ENCODE measurements around the gene BMP5. TPM values are rescaled to one million over a fixed set of nuclear protein-coding genes. Genes with fewer than 3 reads are reported as not detected.

BMP5 gene
- total and polyA plus RNA-seq, 10 of the 15 experiments (the other 5 are each of a cell fraction or from before 2014, with no cell fraction given), result not detected

DNA sequence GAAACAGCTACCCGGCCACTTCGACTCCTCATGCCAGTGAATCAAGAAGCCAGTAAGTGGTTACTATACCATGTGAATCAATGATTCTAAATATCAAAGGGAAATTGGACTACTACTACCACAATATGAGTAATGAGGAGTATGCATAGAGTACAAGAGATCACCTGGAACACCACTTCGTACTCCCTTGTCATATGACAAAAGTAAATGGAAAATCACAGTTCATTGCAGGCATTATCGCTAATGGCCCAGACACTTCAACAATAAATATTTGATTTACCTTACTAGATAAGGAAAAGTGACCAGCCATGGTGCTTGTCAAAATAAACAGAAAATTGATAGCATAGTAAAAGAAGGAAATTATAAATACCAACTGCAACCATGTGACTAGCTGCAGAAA lies 73.1 kb downstream of the BMP5 start (continued):
- TF ChIP-seq, protein P1, sequence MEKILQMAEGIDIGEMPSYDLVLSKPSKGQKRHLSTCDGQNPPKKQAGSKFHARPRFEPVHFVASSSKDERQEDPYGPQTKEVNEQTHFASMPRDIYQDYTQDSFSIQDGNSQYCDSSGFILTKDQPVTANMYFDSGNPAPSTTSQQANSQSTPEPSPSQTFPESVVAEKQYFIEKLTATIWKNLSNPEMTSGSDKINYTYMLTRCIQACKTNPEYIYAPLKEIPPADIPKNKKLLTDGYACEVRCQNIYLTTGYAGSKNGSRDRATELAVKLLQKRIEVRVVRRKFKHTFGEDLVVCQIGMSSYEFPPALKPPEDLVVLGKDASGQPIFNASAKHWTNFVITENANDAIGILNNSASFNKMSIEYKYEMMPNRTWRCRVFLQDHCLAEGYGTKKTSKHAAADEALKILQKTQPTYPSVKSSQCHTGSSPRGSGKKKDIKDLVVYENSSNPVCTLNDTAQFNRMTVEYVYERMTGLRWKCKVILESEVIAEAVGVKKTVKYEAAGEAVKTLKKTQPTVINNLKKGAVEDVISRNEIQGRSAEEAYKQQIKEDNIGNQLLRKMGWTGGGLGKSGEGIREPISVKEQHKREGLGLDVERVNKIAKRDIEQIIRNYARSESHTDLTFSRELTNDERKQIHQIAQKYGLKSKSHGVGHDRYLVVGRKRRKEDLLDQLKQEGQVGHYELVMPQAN (conservative IDR thresholded peaks at IDR 0.05), result no peak
- TF ChIP-seq, protein P2, sequence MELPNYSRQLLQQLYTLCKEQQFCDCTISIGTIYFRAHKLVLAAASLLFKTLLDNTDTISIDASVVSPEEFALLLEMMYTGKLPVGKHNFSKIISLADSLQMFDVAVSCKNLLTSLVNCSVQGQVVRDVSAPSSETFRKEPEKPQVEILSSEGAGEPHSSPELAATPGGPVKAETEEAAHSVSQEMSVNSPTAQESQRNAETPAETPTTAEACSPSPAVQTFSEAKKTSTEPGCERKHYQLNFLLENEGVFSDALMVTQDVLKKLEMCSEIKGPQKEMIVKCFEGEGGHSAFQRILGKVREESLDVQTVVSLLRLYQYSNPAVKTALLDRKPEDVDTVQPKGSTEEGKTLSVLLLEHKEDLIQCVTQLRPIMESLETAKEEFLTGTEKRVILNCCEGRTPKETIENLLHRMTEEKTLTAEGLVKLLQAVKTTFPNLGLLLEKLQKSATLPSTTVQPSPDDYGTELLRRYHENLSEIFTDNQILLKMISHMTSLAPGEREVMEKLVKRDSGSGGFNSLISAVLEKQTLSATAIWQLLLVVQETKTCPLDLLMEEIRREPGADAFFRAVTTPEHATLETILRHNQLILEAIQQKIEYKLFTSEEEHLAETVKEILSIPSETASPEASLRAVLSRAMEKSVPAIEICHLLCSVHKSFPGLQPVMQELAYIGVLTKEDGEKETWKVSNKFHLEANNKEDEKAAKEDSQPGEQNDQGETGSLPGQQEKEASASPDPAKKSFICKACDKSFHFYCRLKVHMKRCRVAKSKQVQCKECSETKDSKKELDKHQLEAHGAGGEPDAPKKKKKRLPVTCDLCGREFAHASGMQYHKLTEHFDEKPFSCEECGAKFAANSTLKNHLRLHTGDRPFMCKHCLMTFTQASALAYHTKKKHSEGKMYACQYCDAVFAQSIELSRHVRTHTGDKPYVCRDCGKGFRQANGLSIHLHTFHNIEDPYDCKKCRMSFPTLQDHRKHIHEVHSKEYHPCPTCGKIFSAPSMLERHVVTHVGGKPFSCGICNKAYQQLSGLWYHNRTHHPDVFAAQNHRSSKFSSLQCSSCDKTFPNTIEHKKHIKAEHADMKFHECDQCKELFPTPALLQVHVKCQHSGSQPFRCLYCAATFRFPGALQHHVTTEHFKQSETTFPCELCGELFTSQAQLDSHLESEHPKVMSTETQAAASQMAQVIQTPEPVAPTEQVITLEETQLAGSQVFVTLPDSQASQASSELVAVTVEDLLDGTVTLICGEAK (IDR thresholded peaks at IDR 0.05; ENCODE audit: borderline replicate concordance), result no peak
- TF ChIP-seq TCF7 (IDR thresholded peaks at IDR 0.05; ENCODE audit: borderline replicate concordance) (no peak), RCOR1 (conservative IDR thresholded peaks at IDR 0.05; ENCODE audit: low read depth, low read length) (no peak), SPI1 (IDR thresholded peaks at IDR 0.05; ENCODE audit: borderline replicate concordance, insufficient read depth, low read depth, low read length) (no peak)
- TF ChIP-seq, protein P3, sequence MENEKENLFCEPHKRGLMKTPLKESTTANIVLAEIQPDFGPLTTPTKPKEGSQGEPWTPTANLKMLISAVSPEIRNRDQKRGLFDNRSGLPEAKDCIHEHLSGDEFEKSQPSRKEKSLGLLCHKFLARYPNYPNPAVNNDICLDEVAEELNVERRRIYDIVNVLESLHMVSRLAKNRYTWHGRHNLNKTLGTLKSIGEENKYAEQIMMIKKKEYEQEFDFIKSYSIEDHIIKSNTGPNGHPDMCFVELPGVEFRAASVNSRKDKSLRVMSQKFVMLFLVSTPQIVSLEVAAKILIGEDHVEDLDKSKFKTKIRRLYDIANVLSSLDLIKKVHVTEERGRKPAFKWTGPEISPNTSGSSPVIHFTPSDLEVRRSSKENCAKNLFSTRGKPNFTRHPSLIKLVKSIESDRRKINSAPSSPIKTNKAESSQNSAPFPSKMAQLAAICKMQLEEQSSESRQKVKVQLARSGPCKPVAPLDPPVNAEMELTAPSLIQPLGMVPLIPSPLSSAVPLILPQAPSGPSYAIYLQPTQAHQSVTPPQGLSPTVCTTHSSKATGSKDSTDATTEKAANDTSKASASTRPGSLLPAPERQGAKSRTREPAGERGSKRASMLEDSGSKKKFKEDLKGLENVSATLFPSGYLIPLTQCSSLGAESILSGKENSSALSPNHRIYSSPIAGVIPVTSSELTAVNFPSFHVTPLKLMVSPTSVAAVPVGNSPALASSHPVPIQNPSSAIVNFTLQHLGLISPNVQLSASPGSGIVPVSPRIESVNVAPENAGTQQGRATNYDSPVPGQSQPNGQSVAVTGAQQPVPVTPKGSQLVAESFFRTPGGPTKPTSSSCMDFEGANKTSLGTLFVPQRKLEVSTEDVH (IDR thresholded peaks at IDR 0.05; ENCODE audit: low read depth, partially characterized antibody), result no peak

Measured in GM12878 (cell line).